Endothelial cell (in vitro differentiated cells): ENCODE results near the gene CALHM2. TPM values are rescaled to one million over a fixed set of nuclear protein-coding genes. Genes with fewer than 3 reads are reported as not detected.

ENCODE experiments used
- DNase-seq: peaks from one replicate; pipeline ENCODE4 v3.0.0; 2021; ENCODE audit warnings: low spot score
- H3K27ac Mint-ChIP-seq: one replicate; pipeline ENCODE4 v1.8.0; 2021; ENCODE audit warnings: mixed read lengths, inconsistent platforms; ENCODE audit not compliant: unreplicated experiment
- H3K27me3 Mint-ChIP-seq: one replicate; pipeline ENCODE4 v1.8.0; 2021; ENCODE audit warnings: mild to moderate bottlenecking, moderate library complexity, mixed read lengths, inconsistent platforms; ENCODE audit not compliant: unreplicated experiment
- H3K36me3 Mint-ChIP-seq: one replicate; pipeline ENCODE4 v1.8.0; 2021; ENCODE audit warnings: mild to moderate bottlenecking, low read depth, mixed read lengths, inconsistent platforms; ENCODE audit not compliant: unreplicated experiment
- H3K4me1 Mint-ChIP-seq: one replicate; pipeline ENCODE4 v1.8.0; 2021; ENCODE audit warnings: mild to moderate bottlenecking, mixed read lengths, inconsistent platforms; ENCODE audit not compliant: unreplicated experiment
- H3K4me3 Mint-ChIP-seq: one replicate; pipeline ENCODE4 v1.8.0; 2021; ENCODE audit warnings: mild to moderate bottlenecking, mixed read lengths, inconsistent platforms; ENCODE audit not compliant: unreplicated experiment
- H3K9me3 Mint-ChIP-seq: one replicate; pipeline ENCODE4 v1.8.0; 2021; ENCODE audit warnings: mixed read lengths, inconsistent platforms; ENCODE audit not compliant: unreplicated experiment
- CTCF ChIP-seq: fragments of 200-600 bp; sonication (generic); IDR thresholded peaks from one replicate; pipeline ENCODE4 v1.5.0; 2021; ENCODE audit warnings: antibody characterized with exemption; ENCODE audit not compliant: unreplicated experiment
- total RNA-seq: library from RNA; stranded (reverse); fragmentation: NEBNext Ultra II Directional; extraction: Animal tissue kit (Norgen Biotek cat#: 25700); gene quantifications from one replicate; pipeline ENCODE4 v1.2.1, GENCODE V29; 2021; ENCODE audit not compliant: unreplicated experiment

CALHM2 gene
- total RNA-seq, 1 donor from 2014 or later = 1.9 TPM

DNA sequence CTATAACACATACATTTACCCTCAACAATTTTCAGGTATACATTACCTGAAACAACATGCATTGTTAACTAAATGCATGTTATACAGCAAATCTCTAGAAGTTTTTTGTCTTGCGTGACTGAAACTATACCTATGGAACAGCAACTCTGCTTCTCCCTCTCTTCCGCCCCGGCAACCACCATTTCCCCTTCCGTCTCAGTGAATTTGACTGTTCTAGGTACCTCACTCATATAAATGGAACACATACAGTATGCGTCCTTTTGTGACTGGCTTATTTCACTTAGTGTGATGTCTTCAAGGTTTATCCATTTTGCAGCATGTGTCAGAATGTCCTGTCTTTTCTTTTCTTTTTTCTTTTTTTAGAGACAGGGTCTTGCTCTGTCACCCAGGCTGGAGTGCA lies 22.5 kb downstream of the CALHM2 start:
- no peak for TF ChIP-seq CTCF
- no peak overlapping the region for H3K27ac Mint-ChIP-seq
- H3K4me1 Mint-ChIP-seq = no peaks in the 10 kb centered on the region
- no peak for DNase-seq
- H3K27me3 Mint-ChIP-seq = peaks cover 2% of the 10 kb centered on the region
- H3K9me3 Mint-ChIP-seq = no peaks in the 10 kb centered on the region
- H3K4me3 Mint-ChIP-seq = no peak overlapping the region
- H3K36me3 Mint-ChIP-seq = peaks cover 28% of the 10 kb centered on the region

DNA sequence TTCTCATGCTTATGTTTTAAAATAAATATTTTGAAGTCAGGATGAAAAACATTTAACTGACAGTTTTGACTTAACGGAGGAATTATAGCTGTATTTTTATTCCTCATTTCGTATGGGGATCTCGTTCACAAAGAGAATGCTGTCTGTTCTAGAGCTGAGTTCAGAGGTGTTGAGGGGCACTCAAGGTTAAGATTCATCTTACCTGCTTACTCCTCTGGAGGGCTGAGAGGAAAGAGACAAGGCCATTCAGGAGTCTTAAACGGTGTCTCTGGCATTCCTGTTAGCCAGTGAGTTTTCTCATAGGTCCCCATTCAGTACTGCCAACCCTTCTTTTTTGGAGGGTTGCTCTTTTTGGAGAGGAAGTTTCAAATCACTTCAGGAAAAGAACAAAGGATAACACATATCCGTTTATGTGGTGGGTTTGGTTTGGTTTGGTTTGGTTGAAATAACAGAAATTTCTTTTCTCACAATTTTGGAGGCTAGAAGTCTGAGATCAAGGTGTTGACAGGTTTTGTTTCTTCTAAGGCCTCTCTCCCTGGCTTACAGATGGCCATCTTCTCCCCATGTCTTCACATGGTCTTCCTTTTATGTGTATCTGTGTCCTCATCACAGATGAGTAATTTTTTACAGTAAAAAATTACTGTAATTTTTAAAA lies 23.1 kb downstream of the CALHM2 start:
- no peak overlapping the region for H3K27ac Mint-ChIP-seq
- peaks cover 33% of the 10 kb centered on the region for H3K36me3 Mint-ChIP-seq
- H3K9me3 Mint-ChIP-seq = no peaks in the 10 kb centered on the region
- TF ChIP-seq CTCF = no peak
- DNase-seq = no peak
- no peaks in the 10 kb centered on the region for H3K4me1 Mint-ChIP-seq
- H3K27me3 Mint-ChIP-seq = peaks cover 2% of the 10 kb centered on the region
- no peak overlapping the region for H3K4me3 Mint-ChIP-seq

DNA sequence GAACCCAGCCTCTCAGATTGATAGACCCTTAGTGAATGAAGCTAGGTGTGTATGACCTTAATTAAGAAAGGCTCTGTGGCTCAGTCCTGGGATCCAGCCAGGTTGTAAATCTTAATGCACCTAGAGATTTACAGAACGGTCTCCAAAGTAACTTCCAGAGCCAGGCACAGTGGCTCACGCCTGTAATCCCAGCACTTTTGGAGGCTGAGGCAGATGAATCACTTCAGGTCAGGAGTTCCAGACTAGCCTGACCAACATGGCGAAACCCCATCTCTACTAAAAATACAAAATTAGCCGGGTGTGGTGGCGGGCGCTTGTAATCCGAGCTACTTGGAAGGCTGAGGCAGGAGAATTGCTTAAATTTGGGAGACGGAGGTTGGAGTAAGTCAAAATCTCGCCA lies 24.3 kb downstream of the CALHM2 start:
- H3K36me3 Mint-ChIP-seq = peaks cover 39% of the 10 kb centered on the region
- no peaks in the 10 kb centered on the region for H3K9me3 Mint-ChIP-seq
- H3K4me1 Mint-ChIP-seq = no peaks in the 10 kb centered on the region
- no peak for DNase-seq
- H3K27ac Mint-ChIP-seq = no peak overlapping the region
- TF ChIP-seq CTCF = no peak
- H3K27me3 Mint-ChIP-seq = peaks cover 2% of the 10 kb centered on the region
- H3K4me3 Mint-ChIP-seq = no peak overlapping the region

DNA sequence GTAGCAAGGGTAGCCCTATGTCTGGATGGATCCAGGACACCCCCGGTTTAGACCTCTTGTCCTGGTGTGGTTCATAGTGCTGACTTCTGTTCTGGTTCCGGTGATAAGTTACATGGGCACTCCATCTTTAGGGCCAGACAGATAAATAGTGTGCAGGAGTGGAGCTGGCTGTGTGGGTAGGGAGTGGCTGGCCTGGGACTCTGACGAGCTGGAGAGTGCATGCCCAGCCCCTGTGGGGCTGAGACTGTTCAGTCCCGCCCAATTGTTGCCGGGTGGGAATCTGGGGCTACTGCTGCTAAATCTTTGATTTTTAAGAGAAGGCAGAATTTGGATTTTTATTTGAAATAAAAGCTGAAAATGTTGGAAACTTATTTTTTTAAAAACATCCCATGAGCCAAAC lies 28.4 kb downstream of the CALHM2 start:
- H3K4me3 Mint-ChIP-seq = peak overlapping the region; percentile 11

More for the DNA sequence above, 28.4 kb downstream of the CALHM2 start:
- no peak for DNase-seq
- Mint-ChIP-seq H3K4me1 (no peaks in the 10 kb centered on the region), H3K36me3 (peaks cover 44% of the 10 kb centered on the region), H3K27ac (no peak overlapping the region), H3K9me3 (no peaks in the 10 kb centered on the region), H3K27me3 (peaks cover 2% of the 10 kb centered on the region)
- no peak for TF ChIP-seq CTCF
